Peyer's patch (tissue), 4 donors: ENCODE results near the gene KCNMA1. TPM values are rescaled to one million over a fixed set of nuclear protein-coding genes. Genes with fewer than 3 reads are reported as not detected.

Source experiments
- DNase-seq, 3 donors: peaks; one replicate each; pipeline ENCODE4 v3.0.0-alpha.2; 2017 to 2019
- H3K27ac ChIP-seq, 4 donors: fragments of 200-600 bp; sonication (generic); one replicate each; pipeline ENCODE4 v1.5.1; 2016 to 2019
- H3K27me3 ChIP-seq, 2 donors: fragments of 200-600 bp; sonication (generic); one replicate each; pipeline ENCODE4 v1.5.1; 2019
- H3K36me3 ChIP-seq, 3 donors: fragments of 200-600 bp; sonication (generic); one replicate each; pipeline ENCODE4 v1.5.1; 2016 to 2019
- H3K4me1 ChIP-seq, 4 donors: fragments of 200-600 bp; sonication (generic); one replicate each; pipeline ENCODE4 v1.5.1; 2016 to 2019
- H3K4me3 ChIP-seq, 4 donors: fragments of 200-600 bp; sonication (generic); 1 replicate in 3 of 4; 2 replicates in 1 of 4; pipeline ENCODE4 v1.5.1; 2016 to 2019; ENCODE audit warnings: mild to moderate bottlenecking in 1 of 4
- H3K9me3 ChIP-seq, 4 donors: fragments of 200-600 bp; sonication (generic); one replicate each; pipeline ENCODE4 v1.5.1; 2016 to 2019; ENCODE audit warnings: mild to moderate bottlenecking in 1 of 4
- POLR2A ChIP-seq, 2 donors: fragments of 450-650 bp; IDR thresholded peaks; one replicate each; pipeline ENCODE4 v1.5.1; 2017; ENCODE audit warnings: antibody characterized with exemption in 2 of 2, mild to moderate bottlenecking in 2 of 2, moderate library complexity in 2 of 2
- total RNA-seq, 4 donors: library from RNA; depleted of rRNA; stranded (reverse); fragments of >200 nt; gene quantifications; one replicate each; pipeline ENCODE4 v1.1.0, GENCODE V29; 2016
- TF ChIP-seq, protein P1 (sequence below), 6 experiments: fragments of 450-650 bp in 4 of 6; fragments of 200-600 bp in 2 of 6; sonication (generic) in 1 of 6; IDR thresholded peaks; one replicate each; pipeline ENCODE4 v1.5.1; 2017 to 2019; ENCODE audit warnings: antibody characterized with exemption in 6 of 6, mild to moderate bottlenecking in 3 of 6, moderate library complexity in 1 of 6

The KCNMA1 gene
- total RNA-seq, 4 donors from 2014 or later, result 17.8 to 29.1 (median 23.9) TPM

DNA sequence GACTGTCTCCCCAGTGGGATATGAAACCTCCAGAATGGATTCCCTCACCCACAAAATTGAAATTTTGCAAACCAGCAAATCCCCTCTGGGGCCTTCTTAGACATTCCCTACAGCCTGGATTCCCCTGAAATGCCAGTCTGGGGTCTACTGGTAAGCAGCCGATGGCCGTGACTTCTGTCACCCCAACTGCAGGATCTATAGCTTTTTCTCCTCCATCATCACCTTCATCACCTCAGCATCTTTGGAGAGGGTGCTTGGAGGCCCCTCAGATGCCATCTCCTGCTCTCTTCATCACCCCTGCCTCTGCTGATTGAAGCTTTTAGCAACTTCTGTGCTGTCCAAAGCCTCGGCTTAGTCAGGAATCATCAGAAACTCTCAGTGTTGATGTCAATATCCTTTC, 2.6 kb upstream of the KCNMA1 start:
- DNase-seq, result no peak
- H3K4me3 ChIP-seq, result no peak overlapping the region
- H3K27me3 ChIP-seq, result peaks cover 0 to 12% of the 10 kb centered on the region in 2 donors
- H3K36me3 ChIP-seq, result no peaks in the 10 kb centered on the region
- no peak overlapping the region for H3K27ac ChIP-seq
- peaks cover 0 to 18% (median 0%) of the 10 kb centered on the region in 4 donors for H3K4me1 ChIP-seq
- H3K9me3 ChIP-seq, result no peaks in the 10 kb centered on the region
- no peak for TF ChIP-seq POLR2A (IDR thresholded peaks at IDR 0.05)
- TF ChIP-seq, protein P1, sequence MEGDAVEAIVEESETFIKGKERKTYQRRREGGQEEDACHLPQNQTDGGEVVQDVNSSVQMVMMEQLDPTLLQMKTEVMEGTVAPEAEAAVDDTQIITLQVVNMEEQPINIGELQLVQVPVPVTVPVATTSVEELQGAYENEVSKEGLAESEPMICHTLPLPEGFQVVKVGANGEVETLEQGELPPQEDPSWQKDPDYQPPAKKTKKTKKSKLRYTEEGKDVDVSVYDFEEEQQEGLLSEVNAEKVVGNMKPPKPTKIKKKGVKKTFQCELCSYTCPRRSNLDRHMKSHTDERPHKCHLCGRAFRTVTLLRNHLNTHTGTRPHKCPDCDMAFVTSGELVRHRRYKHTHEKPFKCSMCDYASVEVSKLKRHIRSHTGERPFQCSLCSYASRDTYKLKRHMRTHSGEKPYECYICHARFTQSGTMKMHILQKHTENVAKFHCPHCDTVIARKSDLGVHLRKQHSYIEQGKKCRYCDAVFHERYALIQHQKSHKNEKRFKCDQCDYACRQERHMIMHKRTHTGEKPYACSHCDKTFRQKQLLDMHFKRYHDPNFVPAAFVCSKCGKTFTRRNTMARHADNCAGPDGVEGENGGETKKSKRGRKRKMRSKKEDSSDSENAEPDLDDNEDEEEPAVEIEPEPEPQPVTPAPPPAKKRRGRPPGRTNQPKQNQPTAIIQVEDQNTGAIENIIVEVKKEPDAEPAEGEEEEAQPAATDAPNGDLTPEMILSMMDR (IDR thresholded peaks at IDR 0.05), result no peak

DNA sequence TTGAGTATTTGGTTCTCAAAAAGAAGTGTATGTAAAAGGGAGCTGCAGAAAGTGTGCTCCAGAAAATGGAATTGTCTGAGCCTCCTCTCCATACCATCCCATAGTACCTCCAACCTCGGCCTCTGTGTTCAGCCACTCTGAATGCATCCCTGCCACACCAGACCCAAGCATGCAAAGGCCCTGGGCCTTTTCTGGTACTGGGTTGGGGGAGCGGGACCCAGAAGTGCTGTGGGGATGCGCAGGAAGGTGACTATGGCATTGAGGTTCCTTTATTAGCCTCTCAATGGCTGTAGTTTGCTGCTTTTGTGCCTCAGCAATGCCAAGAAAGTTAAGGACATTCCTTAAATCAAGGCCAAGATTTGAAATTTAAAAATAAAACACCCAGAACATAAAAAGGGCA, 2.1 kb upstream of the KCNMA1 start:
- Histone ChIP-seq H3K36me3 (no peaks in the 10 kb centered on the region), H3K4me3 (no peak overlapping the region), H3K27me3 (peaks cover 0 to 12% of the 10 kb centered on the region in 2 donors), H3K27ac (no peak overlapping the region), H3K4me1 (peaks cover 0 to 18% (median 0%) of the 10 kb centered on the region in 4 donors), H3K9me3 (no peaks in the 10 kb centered on the region)
- DNase-seq, result no peak
- no peak for TF ChIP-seq POLR2A (IDR thresholded peaks at IDR 0.05)
- TF ChIP-seq, protein P1 (IDR thresholded peaks at IDR 0.05), result no peak

DNA sequence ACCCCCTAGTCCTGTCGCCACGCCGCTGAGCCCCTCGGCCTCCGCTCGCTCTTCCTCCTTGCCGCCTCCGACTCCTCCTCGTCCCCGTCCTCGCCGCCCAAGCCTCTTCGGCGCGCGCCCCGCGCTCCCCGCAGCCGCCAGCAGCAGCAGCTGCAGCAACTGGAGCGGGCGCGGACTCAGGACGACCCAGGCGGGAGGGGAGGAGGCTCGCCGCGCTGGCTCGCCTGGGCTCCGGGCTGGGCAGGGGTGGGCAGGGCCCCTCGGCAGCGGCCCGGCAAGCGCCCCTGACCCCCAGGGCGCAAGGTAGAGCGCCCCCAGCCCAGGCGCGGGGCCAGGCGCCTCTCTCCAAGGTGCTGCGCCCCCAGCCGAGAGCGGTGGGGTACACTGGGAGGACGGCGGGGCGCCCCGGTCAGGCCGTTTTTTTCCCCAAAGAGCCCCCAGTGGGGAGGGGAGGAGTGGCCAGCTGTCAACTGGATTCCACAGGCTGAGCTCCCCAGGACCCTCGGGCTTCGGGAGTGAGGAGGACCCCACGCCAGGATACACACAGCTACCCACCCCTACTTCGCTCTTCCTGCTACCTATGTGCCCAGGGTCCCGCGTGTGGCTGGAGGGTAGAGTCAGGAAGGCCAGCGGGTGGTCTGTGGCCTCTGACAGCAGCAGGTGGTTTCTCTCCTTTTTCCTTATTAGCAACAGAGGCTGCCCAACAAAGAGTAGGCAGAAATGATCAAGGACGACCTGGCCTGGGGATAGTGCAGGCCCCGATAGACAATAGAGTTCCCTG, 903 bp upstream of the KCNMA1 start:
- H3K4me3 ChIP-seq, result peak overlapping the region; percentile 15 to 70 (median 42)
- DNase-seq, result peak in 1 of 3 donors; percentile 61
- H3K4me1 ChIP-seq, result peaks cover 0 to 18% (median 0%) of the 10 kb centered on the region in 4 donors
- H3K27me3 ChIP-seq, result peaks cover 0 to 12% of the 10 kb centered on the region in 2 donors
- no peak for TF ChIP-seq POLR2A (IDR thresholded peaks at IDR 0.05)
- TF ChIP-seq, protein P1 (IDR thresholded peaks at IDR 0.05), result no peak
- H3K36me3 ChIP-seq, result no peaks in the 10 kb centered on the region
- peak overlapping the region; percentile 10 to 60 (median 42) for H3K27ac ChIP-seq
- H3K9me3 ChIP-seq, result no peaks in the 10 kb centered on the region

GRCh38 chr10:77636967-77637531, 559 bp downstream of the KCNMA1 start:
- H3K4me1 ChIP-seq, result peaks cover 0 to 18% (median 0%) of the 10 kb centered on the region in 4 donors
- no peaks in the 10 kb centered on the region for H3K36me3 ChIP-seq
- TF ChIP-seq POLR2A (IDR thresholded peaks at IDR 0.05), result no peak
- TF ChIP-seq, protein P1 (IDR thresholded peaks at IDR 0.05), result no peak
- no peak for DNase-seq
- H3K27ac ChIP-seq, result peak overlapping the region in 2 of 4 donors; percentile 60 to 73
- peak overlapping the region; percentile 20 to 70 (median 42) for H3K4me3 ChIP-seq
- H3K9me3 ChIP-seq, result no peaks in the 10 kb centered on the region
- peaks cover 0 to 12% of the 10 kb centered on the region in 2 donors for H3K27me3 ChIP-seq

- peak overlapping the region in 2 of 4 donors; percentile 54 to 70 for H3K4me3 ChIP-seq
- H3K27ac ChIP-seq, result peak overlapping the region in 2 of 4 donors; percentile 60 to 73
- H3K9me3 ChIP-seq, result no peaks in the 10 kb centered on the region
- no peak for DNase-seq
- peaks cover 0 to 18% (median 0%) of the 10 kb centered on the region in 4 donors for H3K4me1 ChIP-seq
- peaks cover 0 to 12% of the 10 kb centered on the region in 2 donors for H3K27me3 ChIP-seq
- TF ChIP-seq, protein P1 (IDR thresholded peaks at IDR 0.05), result no peak
- TF ChIP-seq POLR2A (IDR thresholded peaks at IDR 0.05), result no peak
- H3K36me3 ChIP-seq, result no peaks in the 10 kb centered on the region
Measured at GRCh38 chr10:77636282-77636966, 1.2 kb downstream of the KCNMA1 start.
